Fibroblast of villous mesenchyme (primary cell): ENCODE data around the gene SOX8. TPM values are rescaled to one million over a fixed set of nuclear protein-coding genes. Genes with fewer than 3 reads are reported as not detected.

Experiments used
- DNase-seq: peaks from one replicate; pipeline ENCODE4 v3.0.0-alpha.2; 2010; ENCODE audit warnings: low read depth
- H3K4me3 ChIP-seq: 2 replicates; pipeline ENCODE4 v1.5.1; 2011; ENCODE audit warnings: low read depth, mild to moderate bottlenecking, low read length
- total RNA-seq: library from RNA; depleted of rRNA; stranded (reverse); fragments of >200 nt; gene quantifications from 2 replicates; pipeline ENCODE4 v1.2.3, GENCODE V29; 2012
- TF ChIP-seq, protein P1 (sequence below): IDR thresholded peaks from 2 replicates; pipeline ENCODE4 v1.5.1; 2012; ENCODE audit warnings: low read depth, mild to moderate bottlenecking, low read length; ENCODE audit not compliant: insufficient read depth

Gene SOX8
- total RNA-seq, 1 donor: not detected

GRCh38 chr16:1028524-1029258 is 47.1 kb downstream of the SOX8 start:
- no peak for DNase-seq
- TF ChIP-seq, protein P1, sequence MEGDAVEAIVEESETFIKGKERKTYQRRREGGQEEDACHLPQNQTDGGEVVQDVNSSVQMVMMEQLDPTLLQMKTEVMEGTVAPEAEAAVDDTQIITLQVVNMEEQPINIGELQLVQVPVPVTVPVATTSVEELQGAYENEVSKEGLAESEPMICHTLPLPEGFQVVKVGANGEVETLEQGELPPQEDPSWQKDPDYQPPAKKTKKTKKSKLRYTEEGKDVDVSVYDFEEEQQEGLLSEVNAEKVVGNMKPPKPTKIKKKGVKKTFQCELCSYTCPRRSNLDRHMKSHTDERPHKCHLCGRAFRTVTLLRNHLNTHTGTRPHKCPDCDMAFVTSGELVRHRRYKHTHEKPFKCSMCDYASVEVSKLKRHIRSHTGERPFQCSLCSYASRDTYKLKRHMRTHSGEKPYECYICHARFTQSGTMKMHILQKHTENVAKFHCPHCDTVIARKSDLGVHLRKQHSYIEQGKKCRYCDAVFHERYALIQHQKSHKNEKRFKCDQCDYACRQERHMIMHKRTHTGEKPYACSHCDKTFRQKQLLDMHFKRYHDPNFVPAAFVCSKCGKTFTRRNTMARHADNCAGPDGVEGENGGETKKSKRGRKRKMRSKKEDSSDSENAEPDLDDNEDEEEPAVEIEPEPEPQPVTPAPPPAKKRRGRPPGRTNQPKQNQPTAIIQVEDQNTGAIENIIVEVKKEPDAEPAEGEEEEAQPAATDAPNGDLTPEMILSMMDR: no peak
- no peak overlapping the region for H3K4me3 ChIP-seq

GRCh38 chr16:1029259-1029545 is 47.6 kb downstream of the SOX8 start:
- TF ChIP-seq, protein P1: no peak
- DNase-seq: no peak
- H3K4me3 ChIP-seq: no peak overlapping the region

DNA sequence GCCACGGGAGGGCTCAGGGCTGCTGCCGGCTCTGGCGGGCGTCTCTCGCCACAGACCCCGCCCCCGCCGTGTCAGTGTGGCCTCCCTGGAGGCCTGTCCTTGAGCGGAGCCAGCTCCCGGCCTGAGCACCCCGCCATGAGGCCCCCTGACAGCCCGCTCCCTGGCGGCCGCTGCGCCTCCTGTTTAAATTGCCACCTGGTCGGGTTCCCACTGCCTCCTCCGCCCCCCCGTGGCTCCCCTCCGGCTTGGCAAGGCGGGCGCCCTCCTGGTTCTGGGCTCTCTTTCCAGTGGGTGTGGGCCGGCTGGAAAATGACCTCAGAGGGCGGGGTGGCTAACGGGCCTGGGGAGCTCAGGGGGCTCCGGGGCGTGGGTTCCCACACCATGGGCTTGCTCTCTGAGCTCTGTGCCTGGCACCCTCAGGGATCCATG is 48.9 kb downstream of the SOX8 start:
- DNase-seq: no peak
- TF ChIP-seq, protein P1: no peak

DNA sequence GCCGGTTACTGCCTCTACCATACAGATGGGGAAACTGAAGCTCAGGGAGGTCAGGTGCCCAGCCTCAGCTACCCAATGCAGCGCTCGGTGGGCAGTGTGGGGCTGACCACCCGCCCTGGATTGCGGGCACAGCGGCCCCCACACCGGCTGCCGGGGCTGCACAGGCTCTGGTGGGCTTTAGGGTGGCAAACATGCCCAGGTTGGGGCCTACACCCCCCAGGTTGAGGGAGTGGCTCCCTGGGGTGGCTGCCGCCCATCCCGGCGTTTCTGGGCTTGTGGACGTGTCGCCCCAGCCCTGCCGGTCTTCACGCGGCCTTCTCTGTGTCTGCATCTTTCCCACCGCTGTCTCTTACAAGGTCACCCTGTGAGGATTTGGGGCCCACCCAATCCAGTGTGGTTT is 50.1 kb downstream of the SOX8 start:
- TF ChIP-seq, protein P1: no peak
- no peak overlapping the region for H3K4me3 ChIP-seq
- no peak for DNase-seq

More for the DNA sequence above, 48.9 kb downstream of the SOX8 start:
- no peak overlapping the region for H3K4me3 ChIP-seq

- H3K4me3 ChIP-seq: no peak overlapping the region
- TF ChIP-seq, protein P1: no peak
- no peak for DNase-seq
These were observed 51.0 kb downstream of the SOX8 start for GRCh38 chr16:1032607-1033006.

- TF ChIP-seq, protein P1: no peak
- no peak for DNase-seq
- no peak overlapping the region for H3K4me3 ChIP-seq
These were observed 51.6 kb downstream of the SOX8 start for GRCh38 chr16:1033128-1033679.
